Measurements from ENCODE around the gene CCDC87.

CCDC87 gene

DNA sequence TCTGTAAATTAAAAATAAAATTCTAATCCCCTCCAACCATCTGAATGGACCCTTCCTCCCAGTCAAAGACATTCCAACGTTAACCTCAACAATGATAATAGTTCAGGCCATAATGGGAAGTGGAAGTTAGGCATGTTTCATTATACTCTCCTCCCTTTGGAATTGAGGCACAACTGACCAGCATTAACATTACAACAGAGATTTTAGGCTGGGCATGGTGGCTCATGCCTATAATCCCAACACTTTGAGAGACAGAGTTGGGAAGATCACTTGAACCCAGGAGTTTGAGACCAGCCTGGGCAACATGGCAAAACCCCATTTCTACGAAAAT, 22.0 kb downstream of the CCDC87 start:
- no peak for DNase-seq

DNA sequence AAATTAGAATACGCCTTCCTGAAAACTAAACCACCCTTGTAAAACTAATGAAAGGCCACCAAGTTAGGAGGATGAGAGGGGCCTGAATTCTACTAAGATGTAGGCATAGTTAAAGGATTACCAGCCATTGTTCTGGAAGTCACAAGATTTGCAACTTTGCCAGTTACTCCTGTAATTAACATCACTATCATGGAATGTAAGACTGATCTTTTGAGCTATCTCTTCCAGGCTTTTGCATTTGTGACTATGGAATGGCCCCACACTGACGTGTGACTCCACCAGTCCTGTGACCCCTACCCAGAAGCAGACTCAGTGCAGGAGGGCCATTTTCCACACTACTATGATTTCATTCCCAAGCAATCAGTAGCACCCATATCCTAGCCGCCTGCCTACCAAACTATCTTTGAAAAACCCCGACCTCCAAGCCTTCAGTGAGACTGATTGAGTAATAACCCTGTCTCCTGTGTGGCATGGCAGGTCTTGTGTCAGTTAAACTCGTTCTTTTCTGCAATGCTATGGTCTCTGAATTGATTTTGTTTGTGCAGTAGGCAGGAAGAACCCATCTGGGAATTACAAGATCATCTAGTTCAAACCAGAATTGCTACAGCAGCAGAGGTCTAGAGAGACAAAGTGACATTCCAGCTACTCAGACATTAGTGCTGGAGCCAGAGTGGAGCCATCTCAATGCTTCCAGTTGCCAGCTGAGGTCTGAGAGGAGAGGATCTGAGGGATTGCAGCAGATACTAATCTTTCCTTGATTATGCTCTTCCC, 22.6 kb downstream of the CCDC87 start:
- DNase-seq, result no peak

- no peak for DNase-seq
Measured at GRCh38 chr11:66569076-66569475, 23.8 kb downstream of the CCDC87 start.

- no peak for DNase-seq
Measured at GRCh38 chr11:66568124-66568916, 24.5 kb downstream of the CCDC87 start, which contains the start of gene CTSF. TSS of gene CTSF (minus strand) at chr11:66568606. CDS start at chr11:66568486, 120 bp downstream.

- DNase-seq, result no peak
Measured at GRCh38 chr11:66567787-66568123, 25.1 kb downstream of the CCDC87 start.

GRCh38 chr11:66566221-66566620, 26.6 kb downstream of the CCDC87 start:
- DNase-seq, result no peak

- no peak for DNase-seq
Measured at GRCh38 chr11:66564984-66565383, 27.9 kb downstream of the CCDC87 start.

DNA sequence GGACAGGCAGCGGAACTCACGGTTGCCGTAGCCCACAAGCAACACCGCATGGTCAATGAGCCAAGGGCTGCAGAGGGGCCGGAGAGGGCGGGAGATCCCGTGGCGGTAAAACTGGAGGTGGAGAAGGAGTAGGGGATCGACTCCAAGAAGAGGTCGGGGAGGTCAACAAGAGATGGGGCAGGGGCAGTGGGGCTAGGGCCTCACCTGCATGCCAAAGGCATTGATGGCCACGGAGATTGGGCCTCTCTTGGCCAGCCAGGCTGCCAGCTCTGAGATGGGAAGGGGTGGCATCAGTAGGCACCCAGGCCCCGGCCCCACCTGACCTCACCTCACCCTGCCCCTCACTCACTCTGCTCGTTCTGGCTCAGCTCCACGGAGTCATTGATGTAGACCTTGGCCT, 28.3 kb downstream of the CCDC87 start:
- DNase-seq, result no peak

GRCh38 chr11:66563832-66564231, 29.0 kb downstream of the CCDC87 start:
- no peak for DNase-seq

- DNase-seq, result no peak
Measured at GRCh38 chr11:66562907-66563583, 29.8 kb downstream of the CCDC87 start.

DNA sequence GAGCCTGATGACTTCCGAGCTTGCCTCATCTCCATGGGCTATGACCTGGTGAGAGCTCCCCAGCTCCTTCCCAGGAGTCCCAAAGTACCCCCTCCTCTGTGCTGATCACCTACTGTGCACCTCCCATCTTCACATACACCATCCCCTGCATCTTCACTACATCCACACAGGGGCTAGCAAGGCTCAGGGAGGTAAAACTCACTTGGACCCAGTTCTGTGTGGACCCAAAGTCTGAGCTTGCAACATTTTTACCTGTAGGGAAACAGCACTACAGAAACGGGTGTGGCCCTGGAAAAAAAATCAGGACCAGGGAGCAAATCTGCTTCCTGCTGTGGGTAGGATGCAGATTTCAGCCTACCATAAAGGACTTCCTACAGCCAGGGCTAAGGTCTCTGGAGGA, 30.6 kb downstream of the CCDC87 start:
- DNase-seq, result no peak

- no peak for DNase-seq
Measured at GRCh38 chr11:66561975-66562248, 31.0 kb downstream of the CCDC87 start.

GRCh38 chr11:66561178-66561974, 31.5 kb downstream of the CCDC87 start:
- no peak for DNase-seq

GRCh38 chr11:66559866-66560676, 32.8 kb downstream of the CCDC87 start:
- no peak for DNase-seq

DNA sequence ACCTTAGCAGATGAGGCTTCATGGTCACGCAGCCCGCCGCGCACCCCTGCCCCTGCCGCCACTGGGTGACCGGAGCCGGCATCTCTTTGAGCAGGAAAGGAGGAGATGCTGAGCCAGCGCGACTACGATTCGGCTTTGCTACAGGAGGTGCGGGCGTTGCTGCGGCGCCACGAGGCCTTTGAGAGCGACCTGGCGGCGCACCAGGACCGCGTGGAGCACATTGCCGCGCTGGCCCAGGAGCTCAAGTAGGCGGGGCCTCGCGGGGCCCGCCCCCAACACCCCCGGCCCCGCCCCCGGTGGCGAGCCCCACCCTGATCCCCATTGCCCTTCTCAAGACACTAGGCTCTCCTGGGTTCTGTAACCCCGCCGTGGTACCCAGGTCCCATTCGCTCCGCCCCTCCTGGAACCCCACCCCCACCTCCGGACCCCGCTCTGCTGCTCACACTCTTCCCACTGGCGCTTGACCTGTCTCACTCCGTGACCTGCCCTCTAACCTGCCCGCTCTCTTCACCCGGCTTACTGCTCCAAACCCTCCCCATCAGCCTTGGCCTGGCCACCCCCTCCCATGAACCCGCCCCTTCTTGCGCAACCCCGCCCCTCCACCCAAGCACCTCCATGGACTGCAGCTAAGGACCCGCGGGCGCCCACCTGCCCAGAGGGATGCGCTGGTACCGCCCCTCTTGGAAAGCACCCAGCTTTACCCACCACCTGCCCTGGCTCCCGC, 33.6 kb downstream of the CCDC87 start:
- DNase-seq, result no peak

DNA sequence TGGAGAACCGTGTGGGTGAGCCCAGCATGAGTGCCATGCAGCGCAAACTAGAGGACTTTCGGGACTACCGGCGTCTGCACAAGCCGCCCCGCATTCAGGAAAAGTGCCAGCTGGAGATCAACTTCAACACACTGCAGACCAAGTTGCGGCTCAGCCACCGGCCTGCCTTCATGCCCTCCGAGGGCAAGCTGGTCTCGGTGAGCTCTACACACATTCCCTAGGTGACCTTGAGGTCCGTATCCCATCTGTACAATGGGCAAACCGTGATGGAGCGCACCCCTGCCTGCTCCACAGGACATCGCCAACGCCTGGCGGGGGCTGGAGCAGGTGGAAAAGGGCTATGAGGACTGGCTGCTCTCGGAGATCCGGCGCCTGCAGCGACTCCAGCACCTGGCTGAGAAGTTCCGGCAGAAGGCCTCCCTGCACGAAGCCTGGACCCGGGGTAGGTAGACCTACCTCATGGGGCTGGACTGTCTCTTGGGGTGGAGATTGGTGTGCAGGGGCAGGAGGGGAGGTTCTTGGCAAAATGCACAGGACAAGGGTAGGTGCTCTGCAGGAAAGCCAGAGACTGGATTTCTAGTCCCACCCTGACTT, 35.0 kb downstream of the CCDC87 start:
- DNase-seq, result no peak

- DNase-seq, result no peak
Measured at GRCh38 chr11:66556086-66556485, 36.8 kb downstream of the CCDC87 start.

GRCh38 chr11:66555416-66555815, 37.4 kb downstream of the CCDC87 start:
- no peak for DNase-seq

- no peak for DNase-seq
Measured at GRCh38 chr11:66554602-66555001, 38.3 kb downstream of the CCDC87 start.

- no peak for DNase-seq
Measured at GRCh38 chr11:66550887-66551286, 42.0 kb downstream of the CCDC87 start.

DNA sequence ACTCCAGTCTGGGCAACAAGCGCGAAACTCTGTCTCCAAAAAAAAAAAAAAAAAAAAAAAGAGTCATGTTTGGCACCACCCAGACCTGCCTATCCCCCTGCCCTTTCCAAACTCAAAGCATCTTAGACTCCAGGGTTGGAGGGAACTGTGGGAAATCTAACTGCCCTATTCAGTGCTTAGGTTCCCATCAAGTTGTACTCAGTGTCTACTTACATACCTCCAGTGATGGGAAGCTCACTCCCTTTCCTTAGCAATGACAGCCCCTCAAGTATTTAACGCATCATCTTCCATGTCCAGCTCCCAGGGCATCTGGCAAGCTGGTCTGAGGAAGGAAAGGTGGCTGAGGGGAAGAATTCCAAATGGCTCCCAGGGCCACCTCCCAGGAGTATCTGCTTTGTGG, 43.2 kb downstream of the CCDC87 start:
- DNase-seq, result no peak
